PC-9 (cell line): ENCODE data around the gene PIAS2.

Experiments used
- EZH2 ChIP-seq: fragments of 200-600 bp; sonication (generic); IDR thresholded peaks from 2 replicates; pipeline ENCODE4 v1.8.0; 2017; ENCODE audit warnings: antibody characterized with exemption, low read depth
- TF ChIP-seq, protein P1 (sequence below): fragments of 200-600 bp; sonication (generic); conservative IDR thresholded peaks from 2 replicates; pipeline ENCODE4 v1.6.1; 2017; ENCODE audit warnings: mixed run types, antibody characterized with exemption, mild to moderate bottlenecking, moderate library complexity

DNA sequence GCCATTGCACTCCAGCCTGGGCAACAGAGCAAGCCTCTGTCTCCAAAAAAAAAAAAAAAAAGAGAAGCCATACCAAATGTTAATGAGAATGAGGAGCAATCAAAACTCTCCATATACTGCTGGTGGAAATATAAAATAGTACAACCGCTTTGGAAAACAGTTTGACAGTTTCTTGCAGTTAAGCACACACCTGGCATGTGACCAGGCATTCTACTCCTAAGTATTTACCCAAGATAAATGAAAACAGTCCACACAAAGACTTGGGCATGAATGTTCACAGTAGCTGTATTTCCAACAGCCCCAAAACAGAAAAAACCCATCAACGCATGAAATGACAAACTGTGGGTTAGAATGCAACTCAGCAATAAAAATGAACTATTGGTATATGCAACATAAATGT lies 84.5 kb downstream of the PIAS2 start:
- TF ChIP-seq, protein P1, sequence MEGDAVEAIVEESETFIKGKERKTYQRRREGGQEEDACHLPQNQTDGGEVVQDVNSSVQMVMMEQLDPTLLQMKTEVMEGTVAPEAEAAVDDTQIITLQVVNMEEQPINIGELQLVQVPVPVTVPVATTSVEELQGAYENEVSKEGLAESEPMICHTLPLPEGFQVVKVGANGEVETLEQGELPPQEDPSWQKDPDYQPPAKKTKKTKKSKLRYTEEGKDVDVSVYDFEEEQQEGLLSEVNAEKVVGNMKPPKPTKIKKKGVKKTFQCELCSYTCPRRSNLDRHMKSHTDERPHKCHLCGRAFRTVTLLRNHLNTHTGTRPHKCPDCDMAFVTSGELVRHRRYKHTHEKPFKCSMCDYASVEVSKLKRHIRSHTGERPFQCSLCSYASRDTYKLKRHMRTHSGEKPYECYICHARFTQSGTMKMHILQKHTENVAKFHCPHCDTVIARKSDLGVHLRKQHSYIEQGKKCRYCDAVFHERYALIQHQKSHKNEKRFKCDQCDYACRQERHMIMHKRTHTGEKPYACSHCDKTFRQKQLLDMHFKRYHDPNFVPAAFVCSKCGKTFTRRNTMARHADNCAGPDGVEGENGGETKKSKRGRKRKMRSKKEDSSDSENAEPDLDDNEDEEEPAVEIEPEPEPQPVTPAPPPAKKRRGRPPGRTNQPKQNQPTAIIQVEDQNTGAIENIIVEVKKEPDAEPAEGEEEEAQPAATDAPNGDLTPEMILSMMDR = no peak
- no peak for TF ChIP-seq EZH2
